ENCODE results near the gene MZT2A.
"Not testable (repeated sequence)": the region's sequence is repeated elsewhere in the genome, so short reads cannot be mapped to it uniquely, and the experiment has no call there.

MZT2A gene

DNA sequence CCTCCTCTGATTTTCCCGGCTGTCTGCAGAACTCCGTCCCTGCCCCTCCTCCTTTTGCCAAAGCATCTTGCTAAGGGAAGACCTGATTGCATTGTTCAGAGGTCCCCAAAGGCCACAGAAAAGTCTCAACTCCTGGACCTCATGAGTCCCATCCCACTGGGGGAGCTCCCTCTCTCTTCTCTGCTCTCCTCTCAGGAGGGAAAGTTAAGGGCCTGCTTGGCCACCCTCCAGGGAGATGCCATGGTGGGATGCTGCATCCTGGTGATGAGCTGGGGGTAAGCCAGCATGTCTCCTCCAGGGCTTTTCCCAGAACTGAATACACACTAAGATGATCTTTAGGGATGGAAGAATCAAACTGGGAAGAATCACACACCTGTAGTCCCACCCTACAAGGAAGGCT lies 18.9 kb downstream of the MZT2A start:
- not testable (repeated sequence) for H3K4me3 ChIP-seq (ENCODE audit: low read depth, low read length); H3K9me3 ChIP-seq (ENCODE audit: control insufficient read depth, insufficient read depth, low read length); H3K36me3 ChIP-seq (ENCODE audit: control insufficient read depth, insufficient read depth, low read length); H3K27ac ChIP-seq (ENCODE audit: low read depth, low read length); H3K27me3 ChIP-seq (ENCODE audit: control insufficient read depth, insufficient read depth, low read length); H3K9ac ChIP-seq (ENCODE audit: low read depth, low read length); H3K4me1 ChIP-seq (ENCODE audit: control insufficient read depth, insufficient read depth, low read length)

GRCh38 chr2:131471624-131472023 lies 20.6 kb downstream of the MZT2A start:
- not testable (repeated sequence) for H3K9ac ChIP-seq (ENCODE audit: low read depth, low read length); H3K36me3 ChIP-seq (ENCODE audit: control insufficient read depth, insufficient read depth, low read length); H3K27ac ChIP-seq (ENCODE audit: low read depth, low read length); H3K9me3 ChIP-seq (ENCODE audit: control insufficient read depth, insufficient read depth, low read length); H3K4me1 ChIP-seq (ENCODE audit: control insufficient read depth, insufficient read depth, low read length); H3K4me3 ChIP-seq (ENCODE audit: low read depth, low read length); H3K27me3 ChIP-seq (ENCODE audit: control insufficient read depth, insufficient read depth, low read length)

- H3K9ac ChIP-seq (ENCODE audit: low read depth, low read length); H3K27ac ChIP-seq (ENCODE audit: low read depth, low read length); H3K36me3 ChIP-seq (ENCODE audit: control insufficient read depth, insufficient read depth, low read length); H3K9me3 ChIP-seq (ENCODE audit: control insufficient read depth, insufficient read depth, low read length); H3K27me3 ChIP-seq (ENCODE audit: control insufficient read depth, insufficient read depth, low read length); H3K4me3 ChIP-seq (ENCODE audit: low read depth, low read length); H3K4me1 ChIP-seq (ENCODE audit: control insufficient read depth, insufficient read depth, low read length): not testable (repeated sequence)
Measured at GRCh38 chr2:131470944-131471343, 21.3 kb downstream of the MZT2A start.

DNA sequence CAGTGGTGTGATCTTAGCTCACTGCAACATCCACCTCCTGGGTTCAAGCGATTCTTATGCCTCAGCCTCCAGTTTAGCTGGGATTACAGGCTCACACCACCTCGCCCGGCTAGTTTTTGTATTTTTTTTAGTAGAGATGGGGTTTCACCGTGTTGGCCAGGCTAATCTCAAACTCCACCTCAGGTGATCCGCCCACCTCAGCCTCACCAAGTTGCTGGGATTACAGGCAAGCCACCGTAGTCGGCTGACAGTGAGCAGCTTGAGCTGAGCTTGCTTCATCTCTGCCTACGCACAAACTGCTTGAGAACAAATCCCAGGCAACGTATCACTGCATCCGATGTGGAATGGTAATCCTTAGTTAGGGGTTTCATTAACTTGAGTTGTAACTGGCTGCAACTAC lies 24.5 kb downstream of the MZT2A start:
- H3K36me3 ChIP-seq (ENCODE audit: control insufficient read depth, insufficient read depth, low read length); H3K4me3 ChIP-seq (ENCODE audit: low read depth, low read length); H3K9me3 ChIP-seq (ENCODE audit: control insufficient read depth, insufficient read depth, low read length); H3K27me3 ChIP-seq (ENCODE audit: control insufficient read depth, insufficient read depth, low read length); H3K9ac ChIP-seq (ENCODE audit: low read depth, low read length); H3K27ac ChIP-seq (ENCODE audit: low read depth, low read length); H3K4me1 ChIP-seq (ENCODE audit: control insufficient read depth, insufficient read depth, low read length): not testable (repeated sequence)

- H3K4me3 ChIP-seq (ENCODE audit: low read depth, low read length); H3K27ac ChIP-seq (ENCODE audit: low read depth, low read length); H3K9ac ChIP-seq (ENCODE audit: low read depth, low read length); H3K9me3 ChIP-seq (ENCODE audit: control insufficient read depth, insufficient read depth, low read length); H3K4me1 ChIP-seq (ENCODE audit: control insufficient read depth, insufficient read depth, low read length); H3K27me3 ChIP-seq (ENCODE audit: control insufficient read depth, insufficient read depth, low read length); H3K36me3 ChIP-seq (ENCODE audit: control insufficient read depth, insufficient read depth, low read length): not testable (repeated sequence)
Measured at GRCh38 chr2:131454914-131455313, 37.3 kb downstream of the MZT2A start.

DNA sequence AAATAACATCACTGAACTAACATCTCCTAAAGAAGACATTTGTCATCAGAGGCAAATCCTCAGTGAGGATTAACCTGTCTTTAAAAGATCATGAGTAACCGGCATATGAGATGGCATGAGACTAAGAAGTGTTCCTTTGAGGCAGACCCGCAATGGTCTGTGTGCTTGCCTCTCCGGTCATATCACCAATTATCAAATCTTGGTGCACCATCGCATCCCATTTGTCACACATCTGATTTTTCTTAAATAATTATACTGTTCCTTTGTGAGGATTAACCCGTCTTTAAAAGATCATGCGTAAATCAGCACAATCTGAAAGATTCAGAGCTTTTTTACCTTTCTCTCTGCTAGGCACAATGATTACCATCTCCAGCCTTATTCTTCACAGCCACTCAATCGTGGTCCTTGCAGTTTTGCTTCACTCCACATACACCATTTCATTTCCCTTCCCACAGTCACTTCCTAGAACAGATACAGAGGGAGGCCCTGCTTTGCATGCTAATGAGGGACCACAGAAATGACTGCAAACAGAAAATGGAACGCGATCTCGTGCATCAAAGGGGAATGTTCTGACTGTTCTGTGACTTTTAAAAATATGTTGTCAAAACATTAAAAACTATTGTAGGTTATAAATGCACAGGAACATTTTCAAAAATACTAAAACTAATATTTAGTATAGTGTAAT lies 40.8 kb downstream of the MZT2A start:
- not testable (repeated sequence) for H3K4me1 ChIP-seq (ENCODE audit: control insufficient read depth, insufficient read depth, low read length); H3K27me3 ChIP-seq (ENCODE audit: control insufficient read depth, insufficient read depth, low read length); H3K36me3 ChIP-seq (ENCODE audit: control insufficient read depth, insufficient read depth, low read length); H3K9me3 ChIP-seq (ENCODE audit: control insufficient read depth, insufficient read depth, low read length); H3K27ac ChIP-seq (ENCODE audit: low read depth, low read length); H3K9ac ChIP-seq (ENCODE audit: low read depth, low read length); H3K4me3 ChIP-seq (ENCODE audit: low read depth, low read length)

DNA sequence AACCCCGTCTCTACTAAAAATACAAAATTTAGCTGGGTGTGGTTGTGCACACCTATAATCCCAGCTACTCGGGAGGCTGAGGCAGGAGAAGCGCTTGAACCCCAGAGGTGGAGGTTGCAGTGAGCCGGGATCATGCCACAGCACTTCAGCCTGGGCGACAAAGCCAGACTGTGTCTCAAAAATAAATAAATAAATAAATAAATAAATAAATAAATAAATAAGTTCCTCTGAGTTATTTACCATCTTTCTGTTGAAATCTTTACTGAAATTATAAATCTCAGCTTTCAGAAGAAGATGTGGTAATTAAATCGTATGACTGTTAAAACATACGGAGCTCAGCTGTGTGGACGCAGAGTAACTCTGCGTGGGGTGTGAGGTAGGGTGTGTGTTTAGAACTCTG lies 44.2 kb downstream of the MZT2A start:
- H3K36me3 ChIP-seq (ENCODE audit: control insufficient read depth, insufficient read depth, low read length); H3K9me3 ChIP-seq (ENCODE audit: control insufficient read depth, insufficient read depth, low read length); H3K27ac ChIP-seq (ENCODE audit: low read depth, low read length); H3K9ac ChIP-seq (ENCODE audit: low read depth, low read length); H3K27me3 ChIP-seq (ENCODE audit: control insufficient read depth, insufficient read depth, low read length); H3K4me3 ChIP-seq (ENCODE audit: low read depth, low read length); H3K4me1 ChIP-seq (ENCODE audit: control insufficient read depth, insufficient read depth, low read length): not testable (repeated sequence)

DNA sequence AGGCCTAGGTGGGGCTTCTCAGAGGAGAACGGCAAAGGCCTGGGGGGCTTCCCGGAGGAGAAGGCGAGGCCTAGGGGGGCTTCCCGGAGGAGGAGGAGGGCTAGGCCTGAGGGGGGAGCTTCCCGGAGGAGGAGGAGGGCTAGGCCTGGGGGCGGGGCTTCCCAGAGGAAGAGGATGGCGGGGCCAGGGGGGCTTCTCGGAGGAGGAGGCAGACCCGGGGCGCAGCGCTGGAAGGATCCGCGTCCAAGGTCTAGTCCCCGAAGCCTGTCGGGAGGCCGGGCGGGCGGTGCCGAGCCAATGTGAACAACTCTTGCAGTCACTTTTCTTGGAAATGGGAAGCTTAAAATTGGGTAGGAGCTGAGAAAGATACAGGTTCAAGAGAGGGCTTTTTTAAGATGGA lies 46.3 kb downstream of the MZT2A start:
- Histone ChIP-seq H3K4me3 (ENCODE audit: low read depth, low read length) (no peak overlapping the region), H3K9me3 (ENCODE audit: control insufficient read depth, insufficient read depth, low read length) (no peaks in the 10 kb centered on the region), H3K27ac (ENCODE audit: low read depth, low read length) (no peak overlapping the region), H3K4me1 (ENCODE audit: control insufficient read depth, insufficient read depth, low read length) (no peaks in the 10 kb centered on the region), H3K36me3 (ENCODE audit: control insufficient read depth, insufficient read depth, low read length) (no peaks in the 10 kb centered on the region), H3K9ac (ENCODE audit: low read depth, low read length) (no peak overlapping the region), H3K27me3 (ENCODE audit: control insufficient read depth, insufficient read depth, low read length) (no peaks in the 10 kb centered on the region)

DNA sequence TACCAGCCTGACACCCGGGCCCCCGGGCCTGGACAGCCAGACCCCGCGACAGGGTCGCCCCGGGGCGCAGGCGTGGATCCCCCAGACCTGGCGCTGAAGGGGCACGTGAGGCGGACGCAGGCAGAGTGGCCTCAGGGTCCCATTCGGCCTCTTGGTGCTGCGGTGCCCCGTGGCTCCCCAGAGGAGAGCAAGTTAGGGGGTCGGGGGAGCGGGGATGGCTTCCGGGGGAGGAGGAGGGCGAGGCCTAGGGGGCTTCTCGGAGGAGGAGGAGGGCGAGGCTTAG lies 46.7 kb downstream of the MZT2A start:
- not testable (repeated sequence) for H3K4me3 ChIP-seq (ENCODE audit: low read depth, low read length)

GRCh38 chr2:131444736-131445514 lies 47.3 kb downstream of the MZT2A start:
- H3K27me3 ChIP-seq (ENCODE audit: control insufficient read depth, insufficient read depth, low read length); H3K9ac ChIP-seq (ENCODE audit: low read depth, low read length); H3K27ac ChIP-seq (ENCODE audit: low read depth, low read length); H3K36me3 ChIP-seq (ENCODE audit: control insufficient read depth, insufficient read depth, low read length); H3K4me3 ChIP-seq (ENCODE audit: low read depth, low read length); H3K9me3 ChIP-seq (ENCODE audit: control insufficient read depth, insufficient read depth, low read length); H3K4me1 ChIP-seq (ENCODE audit: control insufficient read depth, insufficient read depth, low read length): not testable (repeated sequence)

More for the DNA sequence above, 46.7 kb downstream of the MZT2A start:
- not testable (repeated sequence) for H3K4me1 ChIP-seq (ENCODE audit: control insufficient read depth, insufficient read depth, low read length); H3K9me3 ChIP-seq (ENCODE audit: control insufficient read depth, insufficient read depth, low read length); H3K36me3 ChIP-seq (ENCODE audit: control insufficient read depth, insufficient read depth, low read length); H3K27me3 ChIP-seq (ENCODE audit: control insufficient read depth, insufficient read depth, low read length); H3K27ac ChIP-seq (ENCODE audit: low read depth, low read length); H3K9ac ChIP-seq (ENCODE audit: low read depth, low read length)

GRCh38 chr2:131440742-131441468 lies 51.3 kb downstream of the MZT2A start:
- H3K9ac ChIP-seq (ENCODE audit: low read depth, low read length); H3K36me3 ChIP-seq (ENCODE audit: control insufficient read depth, insufficient read depth, low read length); H3K27ac ChIP-seq (ENCODE audit: low read depth, low read length); H3K4me3 ChIP-seq (ENCODE audit: low read depth, low read length); H3K4me1 ChIP-seq (ENCODE audit: control insufficient read depth, insufficient read depth, low read length); H3K27me3 ChIP-seq (ENCODE audit: control insufficient read depth, insufficient read depth, low read length); H3K9me3 ChIP-seq (ENCODE audit: control insufficient read depth, insufficient read depth, low read length): not testable (repeated sequence)

All from HUES48 (cell line).